OCI-M2 (cell line): ENCODE data around the gene EFTUD2.

Experiments
- DNase-seq: peaks from one replicate; lab custom pipeline; 2025; ENCODE audit not compliant: unreplicated experiment; lab: John Stamatoyannopoulos, UW

The EFTUD2 gene

GRCh38 chr17:44925731-44926697 lies 26.8 kb upstream of the EFTUD2 start:
- no peak for DNase-seq

- DNase-seq, result no peak
Measured at GRCh38 chr17:44924107-44924544, 24.9 kb upstream of the EFTUD2 start.

GRCh38 chr17:44922746-44923470 lies 23.7 kb upstream of the EFTUD2 start:
- DNase-seq, result no peak

GRCh38 chr17:44922136-44922535 lies 22.9 kb upstream of the EFTUD2 start:
- DNase-seq, result no peak

GRCh38 chr17:44921122-44921882 lies 22.1 kb upstream of the EFTUD2 start:
- DNase-seq, result no peak

- no peak for DNase-seq
Measured at GRCh38 chr17:44920565-44920940, 21.3 kb upstream of the EFTUD2 start.

- no peak for DNase-seq
Measured at GRCh38 chr17:44919885-44920564, 20.8 kb upstream of the EFTUD2 start.

- DNase-seq, result no peak
Measured at GRCh38 chr17:44919411-44919810, 20.2 kb upstream of the EFTUD2 start.

GRCh38 chr17:44918006-44918405 lies 18.8 kb upstream of the EFTUD2 start:
- no peak for DNase-seq

GRCh38 chr17:44917456-44917855 lies 18.2 kb upstream of the EFTUD2 start:
- DNase-seq, result no peak

GRCh38 chr17:44916781-44917241 lies 17.6 kb upstream of the EFTUD2 start:
- DNase-seq, result no peak

- no peak for DNase-seq
Measured at GRCh38 chr17:44915862-44916780, 16.9 kb upstream of the EFTUD2 start.

GRCh38 chr17:44915321-44915726 lies 16.1 kb upstream of the EFTUD2 start, which contains the start of gene GFAP:
TSS of gene GFAP (minus strand) at chr17:44915500. CDS start at chr17:44915486, 14 bp downstream.
- no peak for DNase-seq

- no peak for DNase-seq
Measured at GRCh38 chr17:44914698-44915271, 15.5 kb upstream of the EFTUD2 start.

GRCh38 chr17:44914148-44914547 lies 14.9 kb upstream of the EFTUD2 start:
- no peak for DNase-seq

- no peak for DNase-seq
Measured at GRCh38 chr17:44913676-44914075, 14.4 kb upstream of the EFTUD2 start.

- DNase-seq, result no peak
Measured at GRCh38 chr17:44912763-44913544, 13.7 kb upstream of the EFTUD2 start.
